Hair follicular keratinocyte (primary cell): ENCODE results near the gene ANKRD18B. TPM values are rescaled to one million over a fixed set of nuclear protein-coding genes. Genes with fewer than 3 reads are reported as not detected.

Source experiments
- total RNA-seq: library from RNA; depleted of rRNA; stranded (reverse); fragments of >200 nt; gene quantifications from 2 replicates; pipeline ENCODE4 v1.2.3, GENCODE V29; 2015

Gene ANKRD18B
- total RNA-seq = 1.8 and 1.9 TPM in 2 replicates

DNA sequence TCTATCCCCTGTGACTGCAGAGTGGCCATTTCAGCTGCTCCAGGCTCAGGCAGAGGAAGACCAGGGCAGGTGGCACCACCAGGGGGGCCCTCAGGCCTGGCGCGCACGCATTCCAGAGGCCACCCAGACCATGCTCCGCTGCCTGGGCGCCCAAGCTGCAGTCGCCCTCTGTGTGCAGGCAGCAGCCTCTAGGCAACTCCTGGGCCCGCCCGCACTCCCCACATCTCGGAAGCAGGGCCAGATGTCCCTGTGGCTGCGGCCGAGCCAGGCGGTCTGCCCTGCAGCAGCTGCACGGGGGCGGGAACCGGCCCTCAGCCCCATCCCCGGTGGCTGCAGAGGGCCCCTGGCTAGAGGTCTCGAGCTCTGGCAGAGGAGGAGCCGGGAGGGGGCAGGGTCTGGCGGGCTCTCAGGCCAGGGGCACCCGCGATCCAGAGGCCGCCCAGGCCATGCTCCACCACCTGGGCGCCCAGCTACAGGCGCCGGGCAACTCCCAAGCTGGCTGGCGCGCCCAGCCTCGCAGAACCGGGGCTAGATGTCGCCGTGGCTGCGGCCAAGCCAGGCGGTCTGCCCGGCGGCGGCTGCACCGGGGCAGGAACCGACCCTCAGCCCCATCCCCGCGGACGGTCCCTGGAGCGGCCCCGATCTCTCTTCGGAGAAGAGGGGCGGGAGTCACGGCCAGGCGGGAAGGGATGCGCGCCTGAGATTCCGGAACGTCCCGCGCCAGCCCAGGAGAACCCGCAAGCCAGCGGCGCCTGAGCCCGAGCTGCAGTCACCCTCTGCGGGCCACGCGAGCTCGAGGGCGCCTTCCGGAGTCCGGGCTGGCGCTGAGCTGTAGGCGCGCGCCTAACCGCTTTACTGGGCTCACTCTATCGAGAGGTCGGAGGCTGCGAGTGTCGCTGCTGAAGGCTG, at the start of gene ANKRD18B:
ANKRD18B (plus strand) TSS at position 855 of the 909 bp plus-strand sequence. CDS start 239 bp downstream, outside the sequence.

Other genes starting within 250 kb of the ANKRD18B start
- 17.5 and 18.2 TPM in 2 replicates for gene NFX1, start 233.7 kb upstream of the ANKRD18B start, total RNA-seq
- gene AQP7, start 121.7 kb upstream of the ANKRD18B start, total RNA-seq = not detected in 2 replicates
- gene AQP3, start 76.7 kb upstream of the ANKRD18B start, total RNA-seq = 23.4 and 30.4 TPM in 2 replicates
- gene NOL6, start 50.3 kb upstream of the ANKRD18B start, total RNA-seq = 20.5 and 42.9 TPM in 2 replicates